ENCODE results near the gene USP26. TPM values are rescaled to one million over a fixed set of nuclear protein-coding genes. Genes with fewer than 3 reads are reported as not detected.
"Not testable (repeated sequence)": the region's sequence is repeated elsewhere in the genome, so short reads cannot be mapped to it uniquely, and the experiment has no call there.

USP26 gene
- total and polyA plus RNA-seq, 2 donors (not counting 1 experiment from before 2014, with no cell fraction given), result not detected

DNA sequence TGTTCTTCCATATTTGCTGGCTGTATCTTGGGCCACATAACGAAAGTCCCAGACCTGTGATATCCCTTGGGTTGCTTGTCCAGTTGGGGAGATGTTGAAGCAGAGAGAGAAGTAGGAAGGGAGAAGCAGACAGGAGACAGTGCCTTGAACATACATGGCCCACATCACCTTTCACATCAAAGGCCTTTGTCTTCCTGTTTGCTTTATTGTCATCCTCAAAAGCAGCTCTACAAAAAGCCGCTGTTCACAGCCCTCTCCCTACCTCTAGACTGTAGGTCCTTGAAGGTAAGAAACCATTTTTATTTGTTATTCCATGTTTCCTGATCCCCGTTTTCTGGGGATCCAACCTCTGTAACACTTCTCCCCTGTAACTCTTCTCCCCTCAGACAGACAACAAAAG, 14.9 kb downstream of the USP26 start:
- H3K4me1 ChIP-seq (ENCODE audit: control insufficient read depth, extremely low read depth, insufficient read depth, low read length), result no peaks in the 10 kb centered on the region
- no peaks in the 10 kb centered on the region for H3K27me3 ChIP-seq (ENCODE audit: control insufficient read depth, insufficient read depth, low read length)
- H3K27ac ChIP-seq (ENCODE audit: insufficient read depth, low read length), result no peak overlapping the region
- no peak overlapping the region for H3K4me3 ChIP-seq (replicated peaks in 1 of 4; ENCODE audit: control extremely low read depth in 1 of 4, insufficient read depth in 1 of 4, low read depth in 3 of 4, low read length in 4 of 4)
- H3K36me3 ChIP-seq (ENCODE audit: control insufficient read depth, insufficient read depth, low read length), result no peaks in the 10 kb centered on the region
- no peaks in the 10 kb centered on the region for H4K20me1 ChIP-seq (ENCODE audit: control insufficient read depth, extremely low read depth, insufficient read depth, low read length)
- no peaks in the 10 kb centered on the region for H3K79me2 ChIP-seq (ENCODE audit: control insufficient read depth, insufficient read depth, low read length)
- no peak for TF ChIP-seq EZH2 (IDR thresholded peaks at IDR 0.05; ENCODE audit: low read length, missing control alignments)
- TF ChIP-seq CTCF (conservative IDR thresholded peaks at IDR 0.05 in 1 of 2, IDR thresholded peaks at IDR 0.05 in 1 of 2; ENCODE audit: low read depth in 1 of 2, low read length in 2 of 2), result no peak
- no peak overlapping the region for H3K4me2 ChIP-seq (ENCODE audit: extremely low read depth, insufficient read depth, low read length)
- no peak overlapping the region for H3K9ac ChIP-seq (ENCODE audit: insufficient read depth, low read length)
- no peak overlapping the region for H2AFZ ChIP-seq (ENCODE audit: low read length)
- H3K9me3 ChIP-seq (ENCODE audit: control insufficient read depth, insufficient read depth, low read depth, low read length), result no peaks in the 10 kb centered on the region
- no peak for DNase-seq (ENCODE audit: low read depth in 2 of 2)

- H3K79me2 ChIP-seq (ENCODE audit: control insufficient read depth, insufficient read depth, low read length); H3K4me1 ChIP-seq (ENCODE audit: control insufficient read depth, extremely low read depth, insufficient read depth, low read length); DNase-seq (ENCODE audit: low read depth in 2 of 2); H3K27me3 ChIP-seq (ENCODE audit: control insufficient read depth, insufficient read depth, low read length); H3K9ac ChIP-seq (ENCODE audit: insufficient read depth, low read length); H3K4me3 ChIP-seq (replicated peaks in 1 of 4; ENCODE audit: control extremely low read depth in 1 of 4, insufficient read depth in 1 of 4, low read depth in 3 of 4, low read length in 4 of 4); H3K36me3 ChIP-seq (ENCODE audit: control insufficient read depth, insufficient read depth, low read length); H3K4me2 ChIP-seq (ENCODE audit: extremely low read depth, insufficient read depth, low read length); H2AFZ ChIP-seq (ENCODE audit: low read length); H3K27ac ChIP-seq (ENCODE audit: insufficient read depth, low read length); H4K20me1 ChIP-seq (ENCODE audit: control insufficient read depth, extremely low read depth, insufficient read depth, low read length); H3K9me3 ChIP-seq (ENCODE audit: control insufficient read depth, insufficient read depth, low read depth, low read length): not testable (repeated sequence)
These were observed 19.1 kb downstream of the USP26 start for GRCh38 chrX:133077856-133078255.

GRCh38 chrX:133072566-133072965, 24.3 kb downstream of the USP26 start:
- H3K27ac ChIP-seq (ENCODE audit: insufficient read depth, low read length), result no peak overlapping the region
- no peak overlapping the region for H2AFZ ChIP-seq (ENCODE audit: low read length)
- H3K4me2 ChIP-seq (ENCODE audit: extremely low read depth, insufficient read depth, low read length), result no peak overlapping the region
- no peaks in the 10 kb centered on the region for H3K79me2 ChIP-seq (ENCODE audit: control insufficient read depth, insufficient read depth, low read length)
- H3K4me1 ChIP-seq (ENCODE audit: control insufficient read depth, extremely low read depth, insufficient read depth, low read length), result no peaks in the 10 kb centered on the region
- no peaks in the 10 kb centered on the region for H3K27me3 ChIP-seq (ENCODE audit: control insufficient read depth, insufficient read depth, low read length)
- TF ChIP-seq CTCF (conservative IDR thresholded peaks at IDR 0.05 in 1 of 2, IDR thresholded peaks at IDR 0.05 in 1 of 2; ENCODE audit: low read depth in 1 of 2, low read length in 2 of 2) (no peak), EZH2 (IDR thresholded peaks at IDR 0.05; ENCODE audit: low read length, missing control alignments) (no peak)
- H3K36me3 ChIP-seq (ENCODE audit: control insufficient read depth, insufficient read depth, low read length), result no peaks in the 10 kb centered on the region
- H4K20me1 ChIP-seq (ENCODE audit: control insufficient read depth, extremely low read depth, insufficient read depth, low read length), result no peaks in the 10 kb centered on the region
- no peak overlapping the region for H3K9ac ChIP-seq (ENCODE audit: insufficient read depth, low read length)
- no peak overlapping the region for H3K4me3 ChIP-seq (replicated peaks in 1 of 4; ENCODE audit: control extremely low read depth in 1 of 4, insufficient read depth in 1 of 4, low read depth in 3 of 4, low read length in 4 of 4)
- no peaks in the 10 kb centered on the region for H3K9me3 ChIP-seq (ENCODE audit: control insufficient read depth, insufficient read depth, low read depth, low read length)
- no peak for DNase-seq (ENCODE audit: low read depth in 2 of 2)
